OCI-LY7 (cell line): ENCODE data around the gene B3GALNT2.

Experiments used
- CTCF ChIP-seq: fragments of 200-600 bp; sonication (generic); conservative IDR thresholded peaks from 2 replicates; pipeline ENCODE4 v1.5.1; 2014; ENCODE audit warnings: mild to moderate bottlenecking, antibody characterized with exemption, low read length, moderate library complexity, mixed read lengths
- EZH2phosphoT487 ChIP-seq: fragments of 200-600 bp; sonication (generic); IDR thresholded peaks from 2 replicates; pipeline ENCODE4 v1.6.1; 2018; ENCODE audit warnings: low read depth, borderline replicate concordance, mild to moderate bottlenecking, mixed run types, antibody characterized with exemption, low read length, moderate library complexity, mixed read lengths

GRCh38 chr1:235454021-235454420 lies 50.2 kb downstream of the B3GALNT2 start:
- TF ChIP-seq CTCF (no peak), EZH2phosphoT487 (no peak)
